H9 (cell line): ENCODE measurements around the gene CHSY1. TPM values are rescaled to one million over a fixed set of nuclear protein-coding genes. Genes with fewer than 3 reads are reported as not detected.
A peak's percentile ranks its signal among the peaks of the same experiment; 100 is the strongest.

ENCODE experiments used
- DNase-seq: peaks from one replicate; pipeline ENCODE4 v3.0.0-alpha.2; 2017
- H2AFZ ChIP-seq: one replicate; pipeline ENCODE4 v1.6.1; 2013; ENCODE audit warnings: mild to moderate bottlenecking, low read length, control low read depth, moderate library complexity
- H2AK5ac ChIP-seq: 2 replicates; pipeline ENCODE4 v1.6.1; 2013; ENCODE audit warnings: low read length, control low read depth, mixed read lengths; ENCODE audit not compliant: insufficient read length
- H2BK120ac ChIP-seq: one replicate; pipeline ENCODE4 v1.6.1; 2013; ENCODE audit warnings: low read depth, mild to moderate bottlenecking, low read length, control low read depth, inconsistent platforms; ENCODE audit not compliant: poor library complexity, severe bottlenecking
- H2BK12ac ChIP-seq: 2 replicates; pipeline ENCODE4 v1.6.1; 2013; ENCODE audit warnings: low read length, control low read depth, mixed read lengths, low read depth; ENCODE audit not compliant: insufficient read length
- H2BK15ac ChIP-seq: 2 replicates; pipeline ENCODE4 v1.6.1; 2013; ENCODE audit warnings: low read depth, low read length, control low read depth
- H2BK20ac ChIP-seq: one replicate; pipeline ENCODE4 v1.6.1; 2013; ENCODE audit warnings: low read depth, mild to moderate bottlenecking, low read length, control low read depth, inconsistent platforms; ENCODE audit not compliant: poor library complexity, severe bottlenecking
- H2BK5ac ChIP-seq: 2 replicates; pipeline ENCODE4 v1.6.1; 2013; ENCODE audit warnings: low read length, control low read depth, mixed read lengths; ENCODE audit not compliant: insufficient read length
- H3K14ac ChIP-seq: 2 replicates; pipeline ENCODE4 v1.6.1; 2013; ENCODE audit warnings: low read length, control low read depth; ENCODE audit not compliant: insufficient read depth
- H3K18ac ChIP-seq: 2 replicates; pipeline ENCODE4 v1.6.1; 2013; ENCODE audit warnings: low read depth, mild to moderate bottlenecking, mixed read lengths, low read length, control low read depth; ENCODE audit not compliant: insufficient read length
- H3K23ac ChIP-seq: 2 replicates; pipeline ENCODE4 v1.6.1; 2013; ENCODE audit warnings: low read length, control low read depth, mixed read lengths, low read depth; ENCODE audit not compliant: insufficient read length
- H3K23me2 ChIP-seq: 2 replicates; pipeline ENCODE4 v1.6.1; 2013; ENCODE audit warnings: low read depth, mild to moderate bottlenecking, mixed read lengths, low read length, control low read depth; ENCODE audit not compliant: insufficient read length, poor library complexity, severe bottlenecking
- H3K27ac ChIP-seq: 2 replicates; pipeline ENCODE4 v1.5.1; 2013; ENCODE audit warnings: low read length, control low read depth, mixed read lengths, low read depth; ENCODE audit not compliant: insufficient read length
- H3K27me3 ChIP-seq: 2 replicates; pipeline ENCODE4 v1.6.1; 2013; ENCODE audit warnings: low read length, control low read depth, inconsistent platforms; ENCODE audit not compliant: insufficient read depth
- H3K4ac ChIP-seq: 2 replicates; pipeline ENCODE4 v1.6.1; 2013; ENCODE audit warnings: low read depth, mild to moderate bottlenecking, control low read depth, inconsistent platforms, low read length, moderate library complexity
- H3K4me1 ChIP-seq: 2 replicates; pipeline ENCODE4 v1.6.1; 2013; ENCODE audit warnings: low read length, control low read depth, inconsistent platforms; ENCODE audit not compliant: insufficient read depth
- H3K4me2 ChIP-seq: 2 replicates; pipeline ENCODE4 v1.6.1; 2013; ENCODE audit warnings: low read length, control low read depth, mixed read lengths; ENCODE audit not compliant: insufficient read length, insufficient read depth
- H3K56ac ChIP-seq: 2 replicates; pipeline ENCODE4 v1.6.1; 2013; ENCODE audit warnings: low read depth, mild to moderate bottlenecking, mixed read lengths, low read length, control low read depth; ENCODE audit not compliant: insufficient read length
- H3K79me1 ChIP-seq: 2 replicates; pipeline ENCODE4 v1.6.1; 2013; ENCODE audit warnings: low read depth, mild to moderate bottlenecking, moderate library complexity, low read length, control low read depth, inconsistent platforms; ENCODE audit not compliant: insufficient read depth, poor library complexity, severe bottlenecking
- H3K79me2 ChIP-seq: 2 replicates; pipeline ENCODE4 v1.6.1; 2013; ENCODE audit warnings: low read length, control low read depth, inconsistent platforms; ENCODE audit not compliant: insufficient read depth
- H3K9ac ChIP-seq: 2 replicates; pipeline ENCODE4 v1.6.1; 2013; ENCODE audit warnings: low read length, control low read depth, mixed read lengths; ENCODE audit not compliant: insufficient read length; ENCODE audit errors: extremely low read depth
- H3K9me3 ChIP-seq: one replicate; pipeline ENCODE4 v1.6.1; 2013; ENCODE audit warnings: low read depth, low read length, inconsistent platforms; ENCODE audit not compliant: control insufficient read depth
- H3T11ph ChIP-seq: one replicate; pipeline ENCODE4 v1.6.1; 2013; ENCODE audit warnings: mild to moderate bottlenecking, low read length, control low read depth, inconsistent platforms
- H4K20me1 ChIP-seq: one replicate; pipeline ENCODE4 v1.6.1; 2013; ENCODE audit not compliant: control insufficient read depth, insufficient read length, insufficient read depth
- H4K5ac ChIP-seq: 2 replicates; pipeline ENCODE4 v1.6.1; 2013; ENCODE audit warnings: low read depth, mild to moderate bottlenecking, mixed read lengths, low read length, control low read depth; ENCODE audit not compliant: insufficient read length
- H4K8ac ChIP-seq: replicated peaks from 2 replicates; pipeline ENCODE4 v1.6.1; 2013; ENCODE audit warnings: low read length, control low read depth, mixed read lengths, low read depth; ENCODE audit not compliant: insufficient read length
- H4K91ac ChIP-seq: 2 replicates; pipeline ENCODE4 v1.6.1; 2013; ENCODE audit warnings: low read depth, mild to moderate bottlenecking, moderate library complexity, mixed read lengths, low read length, control low read depth; ENCODE audit not compliant: insufficient read length
- H3K27ac Mint-ChIP-seq, 3 experiments: 2 replicates in 2 of 3; 3 replicates in 1 of 3; pipeline ENCODE4 v1.8.0; 2020 to 2021; ENCODE audit warnings: mixed read lengths in 3 of 3, mild to moderate bottlenecking in 1 of 3, moderate library complexity in 1 of 3
- H3K27me3 Mint-ChIP-seq: 2 replicates; pipeline ENCODE4 v1.8.0; 2021; ENCODE audit warnings: low read depth, mild to moderate bottlenecking, moderate library complexity, mixed read lengths
- H3K36me3 Mint-ChIP-seq, 3 experiments: 2 replicates in 2 of 3; 3 replicates in 1 of 3; pipeline ENCODE4 v1.8.0; 2020 to 2021; ENCODE audit warnings: low read depth in 3 of 3, mixed read lengths in 3 of 3; ENCODE audit not compliant: insufficient read depth in 1 of 3
- H3K4me1 Mint-ChIP-seq, 2 experiments: 2 replicates each; pipeline ENCODE4 v1.8.0; 2020; ENCODE audit warnings: mixed read lengths in 2 of 2
- H3K4me3 Mint-ChIP-seq, 2 experiments: 2 replicates in 1 of 2; 3 replicates in 1 of 2; pipeline ENCODE4 v1.8.0; 2020 to 2021; ENCODE audit warnings: mild to moderate bottlenecking in 2 of 2, mixed read lengths in 2 of 2, moderate library complexity in 1 of 2
- H3K9me3 Mint-ChIP-seq, 2 experiments: 2 replicates in 1 of 2; 3 replicates in 1 of 2; pipeline ENCODE4 v1.8.0; 2020; ENCODE audit warnings: mild to moderate bottlenecking in 2 of 2, mixed read lengths in 2 of 2, moderate library complexity in 1 of 2
- CTCF ChIP-seq: fragments of 200-600 bp; sonication (generic); conservative IDR thresholded peaks from 3 replicates; pipeline ENCODE4 v1.8.0; 2021; ENCODE audit warnings: antibody characterized with exemption, mild to moderate bottlenecking
- WGBS: extraction: QIAGEN DNeasy Blood & Tissue Kit; methylation state at CpG from one replicate; pipeline ENCODE4 v1.1.7; 2013; ENCODE audit warnings: missing lambda C conversion rate, low lambda C conversion rate, mixed read lengths; ENCODE audit not compliant: insufficient read length; ENCODE audit errors: extremely low coverage; 5-methylcytosine and 5-hydroxymethylcytosine counted together
- total RNA-seq: library from RNA; stranded (reverse); gene quantifications from 2 replicates; pipeline ENCODE4 v1.2.1, GENCODE V29; 2021

The CHSY1 gene
- total RNA-seq, 1 experiment from 2014 or later = 68.3 TPM

- no CpG with 5 or more reads among the region's 11 CpGs for WGBS
- no peak overlapping the region for H3K4me3 Mint-ChIP-seq
Observed at GRCh38 chr15:101254157-101255050, 2.6 kb upstream of the CHSY1 start.

More at GRCh38 chr15:101254157-101255050, 2.6 kb upstream of the CHSY1 start:
- Mint-ChIP-seq H3K27me3 (peaks cover 2% of the 10 kb centered on the region), H3K27ac (no peak overlapping the region; a peak in 1 of 7 replicates), H3K4me1 (peaks cover 45 to 56% of the 10 kb centered on the region in 2 experiments), H3K9me3 (no peaks in the 10 kb centered on the region), H3K36me3 (peaks cover 0 to 5% (median 3%) of the 10 kb centered on the region in 3 experiments; a peak in 3 of 7 replicates)
- Histone ChIP-seq H2AK5ac (no peak overlapping the region), H3K9me3 (no peaks in the 10 kb centered on the region), H3K18ac (no peak overlapping the region), H2BK120ac (no peak overlapping the region), H4K8ac (no peak overlapping the region), H2AFZ (no peak overlapping the region), H3K79me1 (no peaks in the 10 kb centered on the region), H3K14ac (no peak overlapping the region), H4K20me1 (no peaks in the 10 kb centered on the region), H3K23me2 (peaks cover 14% of the 10 kb centered on the region), H2BK15ac (no peak overlapping the region), H2BK12ac (no peak overlapping the region), H3K56ac (no peak overlapping the region), H3K9ac (no peak overlapping the region), H3K27me3 (no peaks in the 10 kb centered on the region), H2BK20ac (no peak overlapping the region), H2BK5ac (no peak overlapping the region), H3K4me1 (peaks cover 7% of the 10 kb centered on the region; the same call in 1 of the 2 replicates), H3K23ac (no peak overlapping the region), H3K79me2 (peaks cover 14% of the 10 kb centered on the region), H3K4ac (no peak overlapping the region), H3T11ph (no peak overlapping the region), H4K91ac (no peak overlapping the region), H3K4me2 (no peak overlapping the region), H3K27ac (no peak overlapping the region), H4K5ac (no peak overlapping the region)
- peak; percentile 35; the same call in 2 of the 3 replicates for TF ChIP-seq CTCF
- DNase-seq = no peak
